ENCODE results near the gene EXT2. TPM values are rescaled to one million over a fixed set of nuclear protein-coding genes. Genes with fewer than 3 reads are reported as not detected.

Gene EXT2
- total RNA-seq, 1 experiment from 2014 or later = 77.0 TPM

- Histone ChIP-seq H3F3A (ENCODE audit: low read length, unreplicated experiment) (no peaks in the 10 kb centered on the region), H3K27me3 (ENCODE audit: low read length) (no peaks in the 10 kb centered on the region), H3K27ac (ENCODE audit: low read length) (no peak overlapping the region), H3K9me3 (ENCODE audit: low read length) (no peaks in the 10 kb centered on the region), H3K4me3 (ENCODE audit: low read length) (no peak overlapping the region), H4K20me1 (ENCODE audit: low read length) (no peaks in the 10 kb centered on the region), H2AFZ (ENCODE audit: low read length) (no peak overlapping the region), H3K79me2 (ENCODE audit: low read length) (no peaks in the 10 kb centered on the region), H3K4me2 (ENCODE audit: low read length) (no peak overlapping the region), H3K4me1 (ENCODE audit: insufficient read depth, low read length) (no peaks in the 10 kb centered on the region), H3K36me3 (ENCODE audit: low read depth, low read length) (no peaks in the 10 kb centered on the region), H3K9me2 (replicated peaks; ENCODE audit: low read length) (no peaks in the 10 kb centered on the region), H3K9ac (ENCODE audit: low read length) (no peak overlapping the region)
- intact Hi-C loops (cut with micrococcal nuclease) = no loop called here
- DNase-seq (no peak), ATAC-seq (no peak)
- ChIA-PET CTCF (no interaction called here), POLR2A (ENCODE audit: unreplicated experiment) (no interaction called here)
- TF ChIP-seq EZH2 (IDR thresholded peaks at IDR 0.05; ENCODE audit: low read length, unreplicated experiment) (no peak), CTCF (conservative IDR thresholded peaks at IDR 0.05; ENCODE audit: low read depth, low read length) (no peak), EZH2phosphoT487 (IDR thresholded peaks at IDR 0.05; ENCODE audit: borderline replicate concordance, low read length) (no peak)
- no TSS peak for BruUV-seq (replicated peaks)
Measured at GRCh38 chr11:44180107-44180506, 84.6 kb downstream of the EXT2 start.

GRCh38 chr11:44185522-44185921 is 90.0 kb downstream of the EXT2 start:
- Histone ChIP-seq H3F3A (ENCODE audit: low read length, unreplicated experiment) (no peaks in the 10 kb centered on the region), H2AFZ (ENCODE audit: low read length) (no peak overlapping the region), H3K9me2 (replicated peaks; ENCODE audit: low read length) (no peaks in the 10 kb centered on the region), H3K27ac (ENCODE audit: low read length) (no peak overlapping the region), H3K9me3 (ENCODE audit: low read length) (no peaks in the 10 kb centered on the region), H3K27me3 (ENCODE audit: low read length) (no peaks in the 10 kb centered on the region), H3K36me3 (ENCODE audit: low read depth, low read length) (peaks cover 23% of the 10 kb centered on the region), H3K79me2 (ENCODE audit: low read length) (no peaks in the 10 kb centered on the region), H3K9ac (ENCODE audit: low read length) (no peak overlapping the region), H4K20me1 (ENCODE audit: low read length) (no peaks in the 10 kb centered on the region), H3K4me2 (ENCODE audit: low read length) (no peak overlapping the region), H3K4me3 (ENCODE audit: low read length) (no peak overlapping the region), H3K4me1 (ENCODE audit: insufficient read depth, low read length) (peaks cover 6% of the 10 kb centered on the region)
- TF ChIP-seq CTCF (conservative IDR thresholded peaks at IDR 0.05; ENCODE audit: low read depth, low read length) (no peak), EZH2 (IDR thresholded peaks at IDR 0.05; ENCODE audit: low read length, unreplicated experiment) (no peak), EZH2phosphoT487 (IDR thresholded peaks at IDR 0.05; ENCODE audit: borderline replicate concordance, low read length) (no peak)
- intact Hi-C loops (cut with micrococcal nuclease) = no loop called here
- ChIA-PET POLR2A (ENCODE audit: unreplicated experiment) (interaction anchor here (0.7 kb wide), 1 partner anchor 42 kb away, joined by 3 read pairs; no protein-coding TSS in a partner anchor), CTCF (no interaction called here)
- DNase-seq = no peak
- no peak for ATAC-seq
- no TSS peak for BruUV-seq (replicated peaks)

- no peaks in the 10 kb centered on the region for H4K20me1 ChIP-seq (ENCODE audit: low read length)
- ATAC-seq (no peak), DNase-seq (no peak)
- peaks cover 23% of the 10 kb centered on the region for H3K36me3 ChIP-seq (ENCODE audit: low read depth, low read length)
- TF ChIP-seq EZH2phosphoT487 (IDR thresholded peaks at IDR 0.05; ENCODE audit: borderline replicate concordance, low read length) = no peak
- no peak for TF ChIP-seq EZH2 (IDR thresholded peaks at IDR 0.05; ENCODE audit: low read length, unreplicated experiment)
- TF ChIP-seq CTCF (conservative IDR thresholded peaks at IDR 0.05; ENCODE audit: low read depth, low read length) = no peak
- no peak overlapping the region for H3K4me2 ChIP-seq (ENCODE audit: low read length)
- no peak overlapping the region for H3K9ac ChIP-seq (ENCODE audit: low read length)
- no peak overlapping the region for H3K4me3 ChIP-seq (ENCODE audit: low read length)
- no peaks in the 10 kb centered on the region for H3K9me2 ChIP-seq (replicated peaks; ENCODE audit: low read length)
- intact Hi-C loops (cut with micrococcal nuclease) = no loop called here
- H3K4me1 ChIP-seq (ENCODE audit: insufficient read depth, low read length) = peaks cover 15% of the 10 kb centered on the region
- no peaks in the 10 kb centered on the region for H3K79me2 ChIP-seq (ENCODE audit: low read length)
- no peak overlapping the region for H2AFZ ChIP-seq (ENCODE audit: low read length)
- CTCF ChIA-PET = no interaction called here
- H3K27ac ChIP-seq (ENCODE audit: low read length) = no peak overlapping the region
- no TSS peak for BruUV-seq (replicated peaks)
- H3F3A ChIP-seq (ENCODE audit: low read length, unreplicated experiment) = no peaks in the 10 kb centered on the region
- POLR2A ChIA-PET (ENCODE audit: unreplicated experiment) = no interaction called here
- no peaks in the 10 kb centered on the region for H3K27me3 ChIP-seq (ENCODE audit: low read length)
- H3K9me3 ChIP-seq (ENCODE audit: low read length) = no peaks in the 10 kb centered on the region
Measured at GRCh38 chr11:44186321-44186930, 90.9 kb downstream of the EXT2 start.
